DOHH2 (cell line): Measurements from ENCODE around the gene ZBTB5.
"Not testable (repeated sequence)": the region's sequence is repeated elsewhere in the genome, so short reads cannot be mapped to it uniquely, and the experiment has no call there.

Experiments
- H3F3A ChIP-seq: fragments of 200-600 bp; sonication (generic), shearing (Covaris generic); 2 replicates; pipeline ENCODE4 v1.6.0; 2016; ENCODE audit warnings: antibody characterized with exemption, mild to moderate bottlenecking; ENCODE audit not compliant: control insufficient read depth, insufficient read depth
- H3K27ac ChIP-seq: fragments of 200-600 bp; sonication (generic); 2 replicates; pipeline ENCODE4 v1.5.1; 2014; ENCODE audit warnings: low read depth, mild to moderate bottlenecking, low read length, moderate library complexity
- H3K27me3 ChIP-seq: fragments of 200-600 bp; sonication (generic); 2 replicates; pipeline ENCODE4 v1.6.1; 2014; ENCODE audit warnings: mild to moderate bottlenecking, low read length, mixed read lengths; ENCODE audit not compliant: control insufficient read depth
- H3K36me3 ChIP-seq: fragments of 200-600 bp; sonication (generic); 2 replicates; pipeline ENCODE4 v1.6.1; 2014; ENCODE audit warnings: mild to moderate bottlenecking, low read length, moderate library complexity, mixed read lengths; ENCODE audit not compliant: control insufficient read depth
- H3K4me1 ChIP-seq: fragments of 200-600 bp; sonication (generic); 2 replicates; pipeline ENCODE4 v1.6.1; 2014; ENCODE audit warnings: mild to moderate bottlenecking, low read length, mixed read lengths; ENCODE audit not compliant: control insufficient read depth
- H3K4me2 ChIP-seq: fragments of 200-600 bp; sonication (generic); 2 replicates; pipeline ENCODE4 v1.6.0; 2014; ENCODE audit warnings: mild to moderate bottlenecking, low read length, moderate library complexity
- H3K4me3 ChIP-seq: fragments of 200-600 bp; sonication (generic); 2 replicates; pipeline ENCODE4 v1.5.1; 2014; ENCODE audit warnings: mild to moderate bottlenecking, low read length, mixed read lengths
- H3K79me2 ChIP-seq: fragments of 200-600 bp; sonication (generic); 2 replicates; pipeline ENCODE4 v1.6.1; 2014; ENCODE audit warnings: mild to moderate bottlenecking, low read length, mixed read lengths; ENCODE audit not compliant: control insufficient read depth
- H3K9me2 ChIP-seq: fragments of 200-600 bp; sonication (generic); replicated peaks from 2 replicates; pipeline ENCODE4 v1.6.1; 2014; ENCODE audit warnings: mild to moderate bottlenecking, low read length, mixed read lengths; ENCODE audit not compliant: control insufficient read depth
- H3K9me3 ChIP-seq: fragments of 200-600 bp; sonication (generic); 2 replicates; pipeline ENCODE4 v1.6.1; 2014; ENCODE audit warnings: antibody characterized with exemption, low read length, mixed read lengths; ENCODE audit not compliant: control insufficient read depth, insufficient read depth
- H4K20me1 ChIP-seq: fragments of 200-600 bp; sonication (generic); 2 replicates; pipeline ENCODE4 v1.6.0; 2014; ENCODE audit warnings: low read depth, mild to moderate bottlenecking, antibody characterized with exemption, low read length, moderate library complexity; ENCODE audit not compliant: control insufficient read depth, insufficient read depth
- EZH2phosphoT487 ChIP-seq: fragments of 200-600 bp; sonication (generic); IDR thresholded peaks from 2 replicates; pipeline ENCODE4 v1.6.1; 2017; ENCODE audit warnings: borderline replicate concordance, mild to moderate bottlenecking, antibody characterized with exemption, low read length, moderate library complexity, mixed read lengths
- TF ChIP-seq, protein P1 (sequence below): fragments of 200-600 bp; sonication (generic); IDR thresholded peaks from one replicate; pipeline ENCODE4 v1.5.1; 2014; ENCODE audit warnings: antibody characterized with exemption, mild to moderate bottlenecking, low read depth, low read length; ENCODE audit not compliant: poor library complexity, severe bottlenecking

The ZBTB5 gene

DNA sequence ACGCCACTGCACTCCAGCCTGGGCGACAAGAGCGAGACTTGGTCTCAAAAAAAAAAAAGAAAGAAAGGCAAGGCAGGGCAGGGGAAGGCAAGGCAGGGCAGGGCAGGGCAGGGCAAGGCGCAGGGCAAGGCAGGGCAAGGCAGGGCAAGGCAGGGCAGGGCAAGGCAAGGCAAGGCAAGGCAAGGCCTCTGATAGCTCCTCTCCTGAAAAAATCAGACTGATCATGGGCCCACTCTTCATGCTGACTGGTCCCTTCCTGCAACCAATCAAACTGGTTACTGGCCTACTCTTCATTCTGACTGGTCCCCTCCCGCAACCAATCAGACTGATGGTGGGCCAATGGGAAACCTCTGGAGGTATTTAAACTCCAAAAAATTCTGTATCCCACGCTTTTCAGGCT lies 3.4 kb upstream of the ZBTB5 start:
- no peak overlapping the region for H3K4me3 ChIP-seq
- peaks cover 20% of the 10 kb centered on the region for H3K4me1 ChIP-seq
- no peaks in the 10 kb centered on the region for H3K9me3 ChIP-seq
- H3K27ac ChIP-seq = no peak overlapping the region
- H3K9me2 ChIP-seq = no peaks in the 10 kb centered on the region
- 0 out of 2 replicates have a peak, but pooled peaks cover 5% of the 10 kb centered on the region for H4K20me1 ChIP-seq
- TF ChIP-seq, protein P1, sequence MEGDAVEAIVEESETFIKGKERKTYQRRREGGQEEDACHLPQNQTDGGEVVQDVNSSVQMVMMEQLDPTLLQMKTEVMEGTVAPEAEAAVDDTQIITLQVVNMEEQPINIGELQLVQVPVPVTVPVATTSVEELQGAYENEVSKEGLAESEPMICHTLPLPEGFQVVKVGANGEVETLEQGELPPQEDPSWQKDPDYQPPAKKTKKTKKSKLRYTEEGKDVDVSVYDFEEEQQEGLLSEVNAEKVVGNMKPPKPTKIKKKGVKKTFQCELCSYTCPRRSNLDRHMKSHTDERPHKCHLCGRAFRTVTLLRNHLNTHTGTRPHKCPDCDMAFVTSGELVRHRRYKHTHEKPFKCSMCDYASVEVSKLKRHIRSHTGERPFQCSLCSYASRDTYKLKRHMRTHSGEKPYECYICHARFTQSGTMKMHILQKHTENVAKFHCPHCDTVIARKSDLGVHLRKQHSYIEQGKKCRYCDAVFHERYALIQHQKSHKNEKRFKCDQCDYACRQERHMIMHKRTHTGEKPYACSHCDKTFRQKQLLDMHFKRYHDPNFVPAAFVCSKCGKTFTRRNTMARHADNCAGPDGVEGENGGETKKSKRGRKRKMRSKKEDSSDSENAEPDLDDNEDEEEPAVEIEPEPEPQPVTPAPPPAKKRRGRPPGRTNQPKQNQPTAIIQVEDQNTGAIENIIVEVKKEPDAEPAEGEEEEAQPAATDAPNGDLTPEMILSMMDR = no peak
- no peak for TF ChIP-seq EZH2phosphoT487
- peaks cover 14% of the 10 kb centered on the region for H3K79me2 ChIP-seq
- peaks cover 12% of the 10 kb centered on the region for H3F3A ChIP-seq
- peaks cover 11% of the 10 kb centered on the region; the same call in 1 of the 2 replicates for H3K36me3 ChIP-seq
- no peaks in the 10 kb centered on the region for H3K27me3 ChIP-seq
- no peak overlapping the region for H3K4me2 ChIP-seq

DNA sequence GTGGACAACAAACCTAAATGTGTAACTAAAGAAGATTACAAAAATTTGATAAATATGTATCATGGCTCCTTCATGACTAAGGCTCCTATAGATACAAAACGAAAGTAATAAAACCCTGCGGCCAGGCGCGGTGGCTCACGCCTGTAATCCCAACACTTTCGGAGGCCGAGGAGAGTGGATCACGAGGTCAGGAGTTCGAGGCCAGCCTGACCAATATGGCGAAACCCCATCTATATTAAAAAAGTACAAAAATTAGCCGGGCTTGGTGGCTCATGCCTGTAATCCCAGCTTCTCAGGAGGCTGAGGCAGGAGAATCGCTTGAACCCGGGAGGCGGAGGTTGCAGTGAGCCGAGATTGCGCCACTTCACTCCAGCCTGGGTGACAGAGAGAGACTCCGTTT lies 2.3 kb upstream of the ZBTB5 start:
- not testable (repeated sequence) for H3K27me3 ChIP-seq, H3K4me2 ChIP-seq, H4K20me1 ChIP-seq, H3K27ac ChIP-seq, H3K9me2 ChIP-seq, H3K4me3 ChIP-seq, H3K9me3 ChIP-seq
- peaks cover 31% of the 10 kb centered on the region for H3K4me1 ChIP-seq
- peaks cover 12% of the 10 kb centered on the region for H3F3A ChIP-seq
- peaks cover 25% of the 10 kb centered on the region for H3K79me2 ChIP-seq
- H3K36me3 ChIP-seq = peaks cover 14% of the 10 kb centered on the region; the same call in 1 of the 2 replicates

DNA sequence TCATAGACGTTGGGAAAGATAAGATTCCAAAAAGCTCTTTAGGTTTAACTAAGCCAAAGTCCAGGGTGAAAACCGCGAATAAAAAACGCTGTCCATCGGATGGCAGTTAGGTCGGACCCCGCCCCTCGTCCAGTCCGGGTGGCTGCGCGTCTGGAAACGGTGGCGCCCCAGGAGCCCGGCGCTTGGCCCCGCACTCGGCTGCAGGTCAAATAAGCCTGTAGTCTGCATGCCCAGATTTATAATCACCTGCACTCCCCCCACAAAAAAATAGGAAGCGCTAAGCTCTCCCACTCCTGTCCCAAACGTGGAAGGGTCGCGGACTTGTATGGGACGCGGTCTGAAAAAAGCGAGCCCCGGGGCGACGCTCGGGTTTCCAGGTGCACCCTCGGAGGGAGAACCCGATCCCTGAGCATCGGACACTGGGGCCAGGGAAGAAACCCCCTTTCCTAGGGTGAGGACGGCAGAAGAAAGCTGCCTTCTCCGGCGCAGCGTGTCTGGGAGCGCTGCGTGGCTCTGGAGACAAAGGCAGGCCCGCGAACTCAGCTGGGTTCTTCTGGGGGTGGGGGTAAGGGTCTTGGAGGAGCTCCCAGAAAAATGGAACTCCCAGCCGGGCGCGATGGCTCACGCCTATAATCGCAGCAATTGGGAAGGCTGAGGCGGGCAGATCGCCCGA lies 923 bp upstream of the ZBTB5 start:
- H3K4me1 ChIP-seq = peaks cover 34% of the 10 kb centered on the region

More for the DNA sequence above, 923 bp upstream of the ZBTB5 start:
- no peaks in the 10 kb centered on the region for H3K9me3 ChIP-seq
- 0 out of 2 replicates have a peak, but pooled peaks cover 6% of the 10 kb centered on the region for H4K20me1 ChIP-seq
- no peak for TF ChIP-seq EZH2phosphoT487
- TF ChIP-seq, protein P1 = no peak
- peak overlapping the region; percentile 74 for H3K27ac ChIP-seq
- H3K9me2 ChIP-seq = no peaks in the 10 kb centered on the region
- H3K79me2 ChIP-seq = peaks cover 39% of the 10 kb centered on the region
- no peaks in the 10 kb centered on the region for H3K27me3 ChIP-seq
- peaks cover 7% of the 10 kb centered on the region for H3F3A ChIP-seq
- peaks cover 14% of the 10 kb centered on the region; the same call in 1 of the 2 replicates for H3K36me3 ChIP-seq
- peak overlapping the region; percentile 98 for H3K4me3 ChIP-seq
- peak overlapping the region; percentile 99 for H3K4me2 ChIP-seq
